ENCODE measurements around the gene CNGA3.
"Not testable (repeated sequence)": the region's sequence is repeated elsewhere in the genome, so short reads cannot be mapped to it uniquely, and the experiment has no call there.

The CNGA3 gene

GRCh38 chr2:98346311-98347236 lies at the start of gene CNGA3:
Gene CNGA3, plus strand, starts transcription at chr2:98346456. Its CDS starts 23,520 bp downstream, at chr2:98369976.
- peak; percentile 46 for DNase-seq

DNA sequence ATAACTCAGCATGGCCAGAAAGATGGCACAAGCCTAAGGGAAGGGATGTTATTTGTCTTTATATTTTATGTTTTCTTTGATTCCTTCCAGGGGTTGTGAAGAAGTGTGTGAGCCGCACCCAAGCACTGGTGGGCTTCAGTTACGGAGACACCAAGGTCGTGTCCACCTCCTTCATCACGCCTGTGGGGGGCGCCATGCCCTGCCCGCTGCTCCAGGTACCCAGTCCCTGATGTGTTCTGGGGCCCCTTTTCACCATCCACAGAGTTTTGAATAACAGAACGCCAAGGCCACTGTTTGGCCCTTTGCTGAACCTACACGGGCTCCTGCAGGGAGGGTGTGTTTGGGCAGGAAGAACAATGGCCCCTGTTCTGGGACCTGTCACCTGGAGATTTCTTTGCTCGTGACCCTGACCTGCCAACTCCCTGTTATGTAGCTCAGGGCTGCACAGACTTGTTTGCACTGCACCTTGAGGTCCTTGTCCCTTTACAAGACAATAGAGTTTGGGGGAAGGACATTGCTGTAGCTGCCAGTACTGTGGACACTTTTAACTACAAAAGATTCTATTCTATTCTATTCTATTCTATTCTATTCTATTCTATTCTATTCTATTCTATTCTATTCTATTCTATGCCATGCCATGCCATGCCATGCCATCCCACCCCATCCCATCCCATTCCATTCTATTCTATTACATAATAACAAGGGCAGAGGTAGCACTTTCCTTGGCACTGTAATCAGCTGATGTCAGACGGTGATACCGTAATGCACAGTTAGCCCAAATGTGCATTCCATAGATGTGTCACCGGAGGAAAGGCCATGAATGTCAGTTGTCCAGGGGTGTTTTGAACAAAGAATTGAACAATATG lies 48.2 kb upstream of the CNGA3 start:
- DNase-seq: no peak

DNA sequence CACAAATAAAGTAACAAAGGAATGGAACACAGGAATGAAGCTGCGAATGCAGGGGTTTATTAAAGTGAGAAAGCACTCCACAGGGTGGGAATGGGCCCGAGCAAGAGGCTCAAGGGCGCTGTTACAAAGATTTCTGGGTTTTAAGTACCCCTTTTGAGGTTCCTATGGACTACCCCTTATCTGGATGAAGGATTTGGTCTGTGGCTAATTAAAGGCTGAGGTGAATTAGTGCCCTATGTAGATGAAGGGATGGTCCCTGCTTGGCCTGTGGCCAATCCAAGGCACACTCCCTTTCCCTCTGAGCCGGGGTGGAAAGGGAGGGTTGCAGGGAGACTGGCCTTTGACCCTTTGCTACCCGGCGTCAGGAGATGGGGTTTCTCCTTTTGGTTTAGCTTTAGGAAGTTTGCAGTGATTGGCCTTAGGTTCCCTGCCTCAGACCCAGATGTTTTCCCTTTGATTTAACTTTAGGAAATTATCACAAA lies 47.5 kb upstream of the CNGA3 start:
- DNase-seq: peak; percentile 4

DNA sequence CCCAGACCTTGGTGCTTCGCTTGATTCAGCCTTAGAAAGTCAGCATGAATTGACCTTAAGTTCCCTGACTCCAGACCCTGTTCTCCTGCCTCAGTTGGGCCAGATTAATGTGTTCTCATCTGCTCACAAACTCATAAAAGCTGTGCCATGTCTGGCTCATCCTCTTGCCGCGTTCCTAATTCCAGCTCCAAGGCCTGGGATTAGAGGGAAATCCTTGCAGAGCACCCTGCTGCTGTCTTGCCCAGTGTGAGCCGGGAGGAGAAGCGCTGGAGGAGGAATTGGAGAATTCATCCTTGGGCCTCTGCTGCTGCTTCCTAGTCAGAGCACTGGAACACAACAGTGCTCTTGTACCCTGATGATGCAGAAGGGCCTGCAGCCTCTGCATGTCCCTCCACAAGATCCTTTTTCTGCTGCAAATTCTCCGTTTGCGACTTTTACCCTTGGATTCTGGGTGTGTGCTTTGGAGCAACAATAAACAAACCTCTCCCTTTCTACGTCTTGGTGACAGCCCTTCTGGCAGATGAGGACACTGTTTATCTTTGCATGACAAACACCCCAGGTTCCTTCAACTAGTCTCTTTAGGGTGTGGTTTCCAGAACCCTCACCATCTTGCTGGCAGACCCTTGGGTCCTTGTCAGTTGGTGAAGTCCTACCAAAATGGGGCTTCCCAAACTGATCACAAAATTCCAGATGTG lies 46.9 kb upstream of the CNGA3 start:
- DNase-seq: no peak

GRCh38 chr2:98300141-98300874 lies 45.9 kb upstream of the CNGA3 start:
- DNase-seq: no peak

GRCh38 chr2:98301469-98301868 lies 44.8 kb upstream of the CNGA3 start:
- peak; percentile 15 for DNase-seq

DNA sequence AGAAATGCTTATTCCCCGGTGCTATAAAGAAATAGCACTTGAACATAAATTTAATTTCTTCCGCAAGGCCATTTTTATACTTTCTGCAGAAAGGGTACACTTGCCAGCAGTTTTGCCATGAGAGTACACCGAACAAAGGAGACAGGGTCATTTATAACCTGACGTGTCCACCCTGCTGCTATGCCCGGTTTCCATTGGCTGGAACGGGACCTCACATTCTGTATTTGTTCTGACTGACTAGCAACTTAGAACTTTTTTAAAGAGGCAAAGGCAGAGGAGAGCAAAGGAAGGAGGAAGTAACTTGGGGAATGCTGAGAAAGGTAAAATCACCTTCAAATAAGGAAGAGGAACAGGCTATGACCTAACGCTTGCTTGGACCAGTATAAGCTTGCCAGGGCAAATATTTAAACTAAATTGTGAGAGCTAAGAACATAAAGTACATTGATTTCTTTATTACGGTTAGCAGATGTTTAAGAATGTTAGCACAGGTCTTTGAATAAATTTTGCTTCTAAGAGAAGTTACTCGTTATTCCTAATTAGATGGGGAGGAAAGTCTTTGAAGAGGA lies 39.0 kb upstream of the CNGA3 start:
- DNase-seq: not testable (repeated sequence)

DNA sequence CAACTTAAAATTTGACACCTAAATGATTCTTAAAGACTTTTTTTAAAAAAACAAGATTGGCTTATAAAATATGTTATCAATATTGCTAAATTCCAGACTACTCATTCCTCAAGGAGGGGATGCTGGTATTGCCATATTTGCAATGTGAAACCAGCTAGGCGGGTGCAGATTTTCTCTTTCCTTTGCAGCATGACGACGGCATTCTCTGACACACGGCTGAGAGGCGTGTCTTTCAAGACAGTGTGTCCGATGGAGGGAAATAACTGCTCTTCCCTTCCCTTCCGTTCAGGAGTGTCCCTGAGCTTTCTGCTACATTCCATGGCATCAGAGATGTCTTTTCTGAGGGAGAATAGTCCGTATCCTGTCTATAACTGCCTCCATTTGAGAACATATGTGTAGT lies 38.2 kb upstream of the CNGA3 start:
- no peak for DNase-seq

- DNase-seq: peak; percentile 17
Measured at GRCh38 chr2:98308532-98308931, 37.7 kb upstream of the CNGA3 start.

- no peak for DNase-seq
Measured at GRCh38 chr2:98309580-98309979, 36.7 kb upstream of the CNGA3 start.

DNA sequence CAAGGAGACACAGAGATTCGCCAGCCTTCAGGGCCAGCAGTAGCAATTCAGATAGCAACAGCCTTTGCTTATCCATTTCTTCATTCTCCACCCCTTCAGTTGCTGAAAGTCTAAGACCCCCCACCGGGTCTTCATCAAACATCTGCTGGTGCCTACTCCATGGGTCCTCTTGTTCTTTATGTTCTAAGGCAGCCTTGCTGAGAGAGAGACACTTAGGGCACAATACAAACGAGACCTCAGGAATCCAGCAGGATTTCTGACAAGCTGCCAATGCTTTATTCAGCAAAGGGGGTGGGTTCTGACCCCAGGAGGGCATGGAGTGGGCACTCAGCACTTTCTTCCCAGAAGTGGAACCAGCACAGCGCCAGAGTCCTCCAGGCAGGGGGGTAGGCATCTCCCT lies 36.2 kb upstream of the CNGA3 start:
- DNase-seq: peak; percentile 54

DNA sequence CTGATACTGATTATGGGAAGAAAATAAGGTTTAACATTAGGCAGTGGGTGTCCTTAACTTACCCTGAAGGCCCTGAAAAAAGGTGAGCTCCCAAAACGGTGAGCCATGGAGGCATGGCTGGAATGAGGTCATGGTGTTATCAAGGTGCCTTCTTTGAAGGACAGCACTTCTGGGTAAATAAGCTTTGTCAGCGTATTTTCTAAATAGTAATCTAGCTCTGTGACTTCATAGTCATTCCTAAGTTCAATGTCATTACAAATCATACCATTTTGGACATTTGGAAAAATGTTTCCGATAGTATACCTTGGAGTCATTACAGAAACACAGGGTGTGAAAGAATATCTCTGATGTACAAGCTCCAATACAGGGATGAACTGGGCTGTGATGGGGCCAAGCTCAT lies 35.2 kb upstream of the CNGA3 start:
- DNase-seq: no peak

DNA sequence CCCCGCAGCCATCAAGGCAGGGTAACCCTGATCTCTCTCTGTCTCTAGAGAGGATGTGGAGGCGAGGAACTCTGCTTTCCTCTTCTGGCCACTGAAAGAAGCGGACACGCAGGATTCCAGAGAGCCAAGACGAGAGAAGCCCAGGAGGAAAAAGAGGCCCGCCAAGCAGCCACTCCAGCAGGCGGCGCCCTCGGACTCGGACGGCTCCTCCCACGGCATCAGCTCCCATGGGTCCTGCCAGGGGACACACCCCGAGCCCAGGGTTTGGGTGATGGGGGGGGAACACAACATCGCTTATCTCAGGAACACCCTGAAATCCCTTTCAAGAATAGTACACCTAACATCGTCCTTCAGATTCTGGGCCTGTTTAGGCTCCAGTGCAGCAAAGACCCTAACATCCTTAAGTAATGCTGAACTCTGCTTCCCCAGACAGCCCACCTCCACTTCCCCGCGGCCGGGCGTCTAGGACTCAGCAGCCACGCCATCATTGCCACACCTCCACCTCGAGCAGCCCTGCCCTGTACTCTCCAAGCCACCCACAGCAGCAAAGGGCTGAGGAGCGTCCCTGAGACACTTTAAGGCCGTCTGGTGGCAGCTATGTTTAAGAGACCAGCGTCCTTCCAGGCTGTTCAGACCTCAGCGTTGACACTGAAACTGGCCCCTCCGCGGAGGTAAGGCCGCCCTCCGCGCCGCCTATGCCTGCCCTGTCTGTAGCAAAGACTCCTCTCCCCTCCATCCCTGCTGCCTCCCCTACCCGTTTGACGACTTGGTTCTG lies 34.3 kb upstream of the CNGA3 start:
- DNase-seq: no peak

DNA sequence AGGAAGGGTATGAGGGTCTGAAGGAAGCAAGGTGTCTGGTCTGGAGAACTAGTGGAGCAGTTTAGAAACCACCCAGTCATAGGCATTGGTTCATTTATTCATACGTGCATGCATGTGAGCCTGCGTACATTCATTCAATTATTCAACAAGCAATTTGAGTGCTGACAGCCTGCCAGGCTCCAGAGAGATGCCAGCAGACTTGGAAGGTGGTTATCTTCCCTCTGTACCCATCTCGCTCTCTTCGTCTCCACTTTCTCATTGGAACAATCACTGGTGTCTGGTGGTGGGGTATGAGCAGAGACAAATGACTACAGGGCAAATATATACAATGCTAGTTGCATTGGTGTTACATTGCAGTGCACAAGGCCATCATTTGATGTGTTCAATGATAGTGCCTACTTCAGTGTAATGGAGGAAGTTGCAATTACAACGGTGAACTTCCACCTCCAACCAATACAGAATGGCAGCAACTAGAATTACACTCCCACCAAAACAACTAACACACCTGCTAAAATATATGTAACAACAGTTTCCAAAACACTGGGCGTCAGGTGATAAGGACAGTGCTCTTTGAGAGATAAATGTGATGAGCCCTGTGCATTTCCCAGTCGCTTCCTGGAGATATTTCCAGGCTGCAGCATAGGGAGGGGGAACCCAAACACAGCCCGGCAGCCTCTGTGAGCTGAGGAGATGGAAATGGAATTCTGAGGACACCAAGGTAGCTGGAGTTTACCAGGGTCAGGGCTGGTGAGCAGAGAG lies 32.6 kb upstream of the CNGA3 start:
- DNase-seq: no peak

- DNase-seq: no peak
Measured at GRCh38 chr2:98314251-98314650, 32.0 kb upstream of the CNGA3 start.

GRCh38 chr2:98315957-98316356 lies 30.3 kb upstream of the CNGA3 start:
- DNase-seq: no peak

GRCh38 chr2:98317214-98317613 lies 29.0 kb upstream of the CNGA3 start:
- no peak for DNase-seq

GRCh38 chr2:98320171-98320570 lies 26.1 kb upstream of the CNGA3 start:
- not testable (repeated sequence) for DNase-seq

DNA sequence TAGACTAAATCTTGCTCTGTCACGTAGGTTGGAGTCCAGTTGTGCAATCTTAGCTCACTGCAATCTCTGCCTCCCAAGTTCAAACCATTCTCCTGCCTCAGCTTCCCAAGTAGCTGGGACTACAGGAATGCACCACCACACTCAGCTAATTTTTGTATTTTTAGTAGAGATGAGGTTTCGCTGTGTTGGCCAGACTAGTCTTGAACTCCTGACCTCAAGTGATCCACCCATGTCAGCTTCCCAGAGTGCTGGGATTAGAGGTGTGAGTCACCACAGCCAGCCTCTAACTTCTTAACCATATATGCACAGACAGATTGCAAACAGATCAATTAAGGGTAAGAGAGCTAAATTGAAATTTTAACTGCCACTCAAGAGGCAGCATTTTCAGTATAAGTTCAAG lies 22.1 kb upstream of the CNGA3 start:
- DNase-seq: no peak

GRCh38 chr2:98327776-98328175 lies 18.5 kb upstream of the CNGA3 start:
- DNase-seq: no peak
